ENCODE measurements around the gene TIMM17A.

DNA sequence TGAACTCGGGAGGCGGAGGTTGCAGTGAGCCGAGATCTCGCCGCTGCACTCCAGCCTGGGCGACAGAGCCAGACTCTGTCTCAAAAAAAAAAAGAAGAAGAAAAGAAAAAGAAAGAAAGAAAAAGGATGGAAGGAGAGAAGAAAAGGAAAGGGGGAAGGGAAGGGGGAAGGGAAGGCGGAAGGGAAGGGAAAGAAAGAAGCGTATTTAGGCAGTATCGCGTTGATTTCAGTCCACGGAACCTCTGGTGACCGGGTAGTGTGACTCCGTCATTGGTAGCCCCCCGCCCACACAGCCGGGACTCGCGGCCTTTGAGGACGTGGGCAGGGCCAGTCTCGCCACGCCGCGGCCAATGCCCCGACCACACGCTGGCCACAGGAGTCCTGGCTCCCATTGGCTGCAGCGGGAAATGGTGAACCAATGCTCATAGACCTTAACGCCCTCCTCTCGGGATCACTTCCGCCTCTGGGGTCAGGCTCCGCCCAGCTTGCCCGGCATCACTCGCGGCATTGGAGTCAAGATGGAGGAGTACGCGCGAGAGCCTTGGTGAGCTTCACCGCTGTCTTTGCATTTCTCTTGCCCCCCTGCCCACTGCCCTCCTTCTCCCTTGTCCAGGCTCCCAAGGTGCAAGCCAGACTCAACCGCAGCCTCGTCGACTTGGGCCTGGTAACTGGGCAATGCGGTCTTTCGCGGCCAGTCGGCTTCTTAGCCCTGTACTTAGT lies at the start of gene TIMM17A:
- TF ChIP-seq CTCF (conservative IDR thresholded peaks at IDR 0.05; ENCODE audit: low read length) (no peak), EZH2phosphoT487 (IDR thresholded peaks at IDR 0.05; ENCODE audit: borderline replicate concordance, low read depth, low read length) (no peak)

All from OCI-LY7 (cell line).